ENCODE measurements around the gene LAMA2.

DNA sequence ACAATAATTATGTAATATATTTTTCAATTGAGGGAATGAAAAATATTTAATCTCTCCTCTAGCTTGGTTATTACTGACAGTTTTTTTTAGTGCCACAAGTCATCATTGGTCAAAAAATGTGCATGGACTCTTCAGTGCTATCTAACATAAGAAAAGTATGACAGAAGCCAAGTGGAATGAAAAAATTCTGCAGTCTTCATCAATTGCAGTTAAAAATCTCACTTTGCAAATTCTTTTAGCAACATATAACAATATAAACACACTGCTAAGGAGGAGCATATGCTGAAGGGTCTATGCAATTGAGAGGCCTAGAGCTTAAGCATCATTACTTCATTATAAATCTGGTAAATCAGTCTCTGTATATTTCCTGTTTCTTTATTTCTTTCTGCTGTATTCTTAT, 652.0 kb downstream of the LAMA2 start:
- TF ChIP-seq POLR2AphosphoS5 (IDR thresholded peaks at IDR 0.05; ENCODE audit: low read depth) = no peak
- no peak for TF ChIP-seq EZH2 (IDR thresholded peaks at IDR 0.05; ENCODE audit: low read depth, unreplicated experiment)
- TF ChIP-seq, protein P1, sequence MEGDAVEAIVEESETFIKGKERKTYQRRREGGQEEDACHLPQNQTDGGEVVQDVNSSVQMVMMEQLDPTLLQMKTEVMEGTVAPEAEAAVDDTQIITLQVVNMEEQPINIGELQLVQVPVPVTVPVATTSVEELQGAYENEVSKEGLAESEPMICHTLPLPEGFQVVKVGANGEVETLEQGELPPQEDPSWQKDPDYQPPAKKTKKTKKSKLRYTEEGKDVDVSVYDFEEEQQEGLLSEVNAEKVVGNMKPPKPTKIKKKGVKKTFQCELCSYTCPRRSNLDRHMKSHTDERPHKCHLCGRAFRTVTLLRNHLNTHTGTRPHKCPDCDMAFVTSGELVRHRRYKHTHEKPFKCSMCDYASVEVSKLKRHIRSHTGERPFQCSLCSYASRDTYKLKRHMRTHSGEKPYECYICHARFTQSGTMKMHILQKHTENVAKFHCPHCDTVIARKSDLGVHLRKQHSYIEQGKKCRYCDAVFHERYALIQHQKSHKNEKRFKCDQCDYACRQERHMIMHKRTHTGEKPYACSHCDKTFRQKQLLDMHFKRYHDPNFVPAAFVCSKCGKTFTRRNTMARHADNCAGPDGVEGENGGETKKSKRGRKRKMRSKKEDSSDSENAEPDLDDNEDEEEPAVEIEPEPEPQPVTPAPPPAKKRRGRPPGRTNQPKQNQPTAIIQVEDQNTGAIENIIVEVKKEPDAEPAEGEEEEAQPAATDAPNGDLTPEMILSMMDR (conservative IDR thresholded peaks at IDR 0.05; ENCODE audit: low read depth in 2 of 2) = no peak
- no peak for TF ChIP-seq CREB1 (CRISPR knock-in tag; IDR thresholded peaks at IDR 0.05; ENCODE audit: low read depth)
- TF ChIP-seq, protein P2, sequence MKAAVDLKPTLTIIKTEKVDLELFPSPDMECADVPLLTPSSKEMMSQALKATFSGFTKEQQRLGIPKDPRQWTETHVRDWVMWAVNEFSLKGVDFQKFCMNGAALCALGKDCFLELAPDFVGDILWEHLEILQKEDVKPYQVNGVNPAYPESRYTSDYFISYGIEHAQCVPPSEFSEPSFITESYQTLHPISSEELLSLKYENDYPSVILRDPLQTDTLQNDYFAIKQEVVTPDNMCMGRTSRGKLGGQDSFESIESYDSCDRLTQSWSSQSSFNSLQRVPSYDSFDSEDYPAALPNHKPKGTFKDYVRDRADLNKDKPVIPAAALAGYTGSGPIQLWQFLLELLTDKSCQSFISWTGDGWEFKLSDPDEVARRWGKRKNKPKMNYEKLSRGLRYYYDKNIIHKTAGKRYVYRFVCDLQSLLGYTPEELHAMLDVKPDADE (IDR thresholded peaks at IDR 0.05) = no peak
- no peak for TF ChIP-seq NANOG (IDR thresholded peaks at IDR 0.05; ENCODE audit: borderline replicate concordance)
- TF ChIP-seq JUNB (IDR thresholded peaks at IDR 0.05; ENCODE audit: unreplicated experiment) = no peak
- no peak for TF ChIP-seq REST (IDR thresholded peaks at IDR 0.05; ENCODE audit: unreplicated experiment)
- TF ChIP-seq EZH2phosphoT487 (IDR thresholded peaks at IDR 0.05; ENCODE audit: unreplicated experiment) = no peak
